GM21528 (cell line): ENCODE results near the gene PODXL2.
"Not testable (repeated sequence)": the region's sequence is repeated elsewhere in the genome, so short reads cannot be mapped to it uniquely, and the experiment has no call there.

Source experiments
- ATAC-seq: cut with Tn5 transposase; IDR thresholded peaks from one replicate; pipeline ENCODE4 v1.9.1; 2021; ENCODE audit warnings: mild to moderate bottlenecking, moderate library complexity; ENCODE audit not compliant: unreplicated experiment, low FRiP score

The PODXL2 gene

GRCh38 chr3:127700406-127700805 is 71.4 kb downstream of the PODXL2 start:
- no peak for ATAC-seq

GRCh38 chr3:127701280-127701911 is 72.4 kb downstream of the PODXL2 start:
- ATAC-seq, result no peak

GRCh38 chr3:127702151-127702578 is 73.2 kb downstream of the PODXL2 start:
- ATAC-seq, result no peak

- ATAC-seq, result not testable (repeated sequence)
Measured at GRCh38 chr3:127704840-127705239, 75.9 kb downstream of the PODXL2 start.

GRCh38 chr3:127706312-127706711 is 77.3 kb downstream of the PODXL2 start:
- no peak for ATAC-seq

GRCh38 chr3:127706785-127707351 is 77.9 kb downstream of the PODXL2 start:
- no peak for ATAC-seq

GRCh38 chr3:127707851-127708411 is 78.9 kb downstream of the PODXL2 start:
- no peak for ATAC-seq

GRCh38 chr3:127708837-127709236 is 79.9 kb downstream of the PODXL2 start:
- no peak for ATAC-seq

GRCh38 chr3:127709320-127710060 is 80.5 kb downstream of the PODXL2 start:
- no peak for ATAC-seq

GRCh38 chr3:127710155-127710941 is 81.4 kb downstream of the PODXL2 start:
- no peak for ATAC-seq

- no peak for ATAC-seq
Measured at GRCh38 chr3:127711021-127711695, 82.2 kb downstream of the PODXL2 start.

GRCh38 chr3:127711896-127712295 is 82.9 kb downstream of the PODXL2 start:
- ATAC-seq, result no peak

- no peak for ATAC-seq
Measured at GRCh38 chr3:127712461-127712860, 83.5 kb downstream of the PODXL2 start.

GRCh38 chr3:127712881-127713771 is 84.1 kb downstream of the PODXL2 start:
- ATAC-seq, result no peak

GRCh38 chr3:127714125-127714571 is 85.2 kb downstream of the PODXL2 start:
- ATAC-seq, result no peak

GRCh38 chr3:127714866-127715265 is 85.9 kb downstream of the PODXL2 start:
- no peak for ATAC-seq

GRCh38 chr3:127715532-127715931 is 86.5 kb downstream of the PODXL2 start:
- ATAC-seq, result no peak

GRCh38 chr3:127716384-127716783 is 87.4 kb downstream of the PODXL2 start:
- no peak for ATAC-seq
